ENCODE measurements around the gene MTHFD1L.
A peak's percentile ranks its signal among the peaks of the same experiment; 100 is the strongest.
"Not testable (repeated sequence)": the region's sequence is repeated elsewhere in the genome, so short reads cannot be mapped to it uniquely, and the experiment has no call there.

MTHFD1L gene

DNA sequence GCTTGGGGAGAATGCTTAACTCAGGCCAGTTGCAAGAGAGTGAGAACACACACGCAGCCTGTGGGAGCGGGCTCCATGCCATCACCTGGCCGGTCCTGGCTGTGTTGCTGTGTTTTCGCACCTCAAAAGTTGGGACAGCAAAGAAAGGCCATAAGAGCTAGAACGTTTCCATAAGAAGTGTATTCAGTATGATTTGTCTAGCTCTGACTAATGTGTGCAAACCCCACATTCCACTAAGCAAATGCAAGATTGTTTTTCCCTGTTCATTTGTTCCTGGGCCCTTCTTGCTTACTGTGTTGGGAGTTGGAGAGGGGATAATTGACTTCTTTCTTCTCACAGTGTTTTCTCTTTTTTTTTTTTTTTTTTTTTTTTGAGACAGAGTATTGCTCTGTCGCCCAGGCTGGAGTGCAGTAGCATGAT, 177.4 kb downstream of the MTHFD1L start:
- not testable (repeated sequence) for DNase-seq (ENCODE audit: low spot score)

DNA sequence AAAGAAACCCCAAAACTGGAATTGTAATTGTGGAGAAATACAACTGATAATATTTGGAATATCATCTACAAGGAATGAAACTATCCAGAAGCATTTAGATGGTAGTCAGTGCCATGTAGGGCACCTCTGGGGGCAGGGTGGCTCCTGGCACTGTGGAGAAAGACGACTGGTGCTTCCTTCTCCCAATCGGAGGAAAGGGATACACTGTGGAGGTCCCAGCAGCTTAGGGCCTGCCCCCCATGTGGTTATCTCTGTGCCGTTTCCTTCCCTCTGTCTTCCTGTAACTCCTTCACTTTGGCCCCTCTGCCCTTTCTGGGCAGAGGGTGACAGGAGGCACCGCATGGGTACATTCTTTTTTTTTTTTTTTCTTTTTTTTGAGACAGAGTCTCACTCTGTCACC, 178.4 kb downstream of the MTHFD1L start:
- DNase-seq (ENCODE audit: low spot score): no peak

GRCh38 chr6:151044465-151045441, 179.3 kb downstream of the MTHFD1L start:
- no peak for DNase-seq (ENCODE audit: low spot score)

GRCh38 chr6:151045511-151046222, 180.2 kb downstream of the MTHFD1L start:
- not testable (repeated sequence) for DNase-seq (ENCODE audit: low spot score)

DNA sequence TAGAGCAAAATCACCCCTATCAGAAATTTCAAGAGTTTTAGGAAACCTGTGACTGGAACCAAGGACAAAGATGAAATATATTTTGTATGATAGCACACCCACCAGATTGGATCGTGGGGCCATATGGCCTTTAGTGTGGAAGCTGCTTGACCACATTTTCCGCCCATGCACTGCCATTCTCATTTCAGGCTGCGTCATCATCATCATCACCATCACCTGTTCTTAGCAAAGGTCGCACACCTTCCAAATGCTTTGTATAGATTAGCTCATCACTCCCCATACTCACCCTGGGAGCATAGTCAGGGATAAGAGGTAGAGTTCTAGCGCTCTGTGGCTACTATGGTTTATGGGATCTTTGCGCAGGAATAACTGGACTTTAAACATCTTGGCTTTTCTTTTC, 185.7 kb downstream of the MTHFD1L start:
- DNase-seq (ENCODE audit: low spot score): no peak

- DNase-seq (ENCODE audit: low spot score): no peak
Observed at GRCh38 chr6:151052021-151052646, 186.6 kb downstream of the MTHFD1L start.

DNA sequence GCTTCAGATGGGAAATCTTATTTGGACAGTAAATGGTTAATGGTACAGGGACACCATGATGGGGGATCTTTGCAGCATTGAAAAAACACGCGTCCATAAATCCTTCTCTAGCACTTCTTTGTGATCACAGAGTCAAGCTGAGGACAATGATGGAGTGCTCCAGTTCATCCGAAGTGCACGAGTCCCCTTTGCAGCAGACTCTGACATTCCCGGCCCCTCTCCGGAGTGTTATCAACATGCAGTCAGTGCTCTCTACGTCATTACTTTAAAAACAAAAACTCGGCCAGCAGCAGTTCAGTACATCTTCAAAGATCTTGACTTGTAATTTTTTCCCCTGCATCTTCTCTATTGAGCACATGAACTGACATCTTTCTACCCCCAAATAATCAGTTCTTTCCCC, 188.8 kb downstream of the MTHFD1L start:
- DNase-seq (ENCODE audit: low spot score): no peak

- DNase-seq (ENCODE audit: low spot score): no peak
Observed at GRCh38 chr6:151056230-151056907, 190.9 kb downstream of the MTHFD1L start.

GRCh38 chr6:151057061-151057460, 191.6 kb downstream of the MTHFD1L start:
- DNase-seq (ENCODE audit: low spot score): no peak

- no peak for DNase-seq (ENCODE audit: low spot score)
Observed at GRCh38 chr6:151058021-151058733, 192.7 kb downstream of the MTHFD1L start.

DNA sequence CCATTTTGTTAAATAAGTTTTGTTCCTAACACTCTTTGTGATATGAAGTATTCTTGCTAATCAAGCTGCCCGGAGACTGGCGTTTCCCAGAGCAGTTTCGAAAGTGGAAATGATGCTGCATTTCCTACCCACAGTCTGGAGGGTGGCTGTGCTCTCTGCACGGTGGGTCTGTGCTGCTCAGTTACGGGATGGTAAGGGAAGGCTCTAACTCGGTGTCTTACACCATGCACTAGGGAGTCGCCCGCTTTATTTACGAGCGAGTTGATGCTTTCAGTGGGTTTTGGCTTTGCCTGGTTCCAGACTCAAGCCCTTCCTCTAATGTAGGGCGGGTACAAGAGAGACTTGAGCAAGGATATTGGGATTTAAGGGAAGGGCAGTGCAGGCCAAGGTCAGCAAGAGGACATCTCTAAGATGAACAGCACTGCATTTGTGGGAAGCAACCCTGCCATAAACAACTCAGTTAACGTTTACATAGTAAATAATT, 194.2 kb downstream of the MTHFD1L start:
- no peak for DNase-seq (ENCODE audit: low spot score)

DNA sequence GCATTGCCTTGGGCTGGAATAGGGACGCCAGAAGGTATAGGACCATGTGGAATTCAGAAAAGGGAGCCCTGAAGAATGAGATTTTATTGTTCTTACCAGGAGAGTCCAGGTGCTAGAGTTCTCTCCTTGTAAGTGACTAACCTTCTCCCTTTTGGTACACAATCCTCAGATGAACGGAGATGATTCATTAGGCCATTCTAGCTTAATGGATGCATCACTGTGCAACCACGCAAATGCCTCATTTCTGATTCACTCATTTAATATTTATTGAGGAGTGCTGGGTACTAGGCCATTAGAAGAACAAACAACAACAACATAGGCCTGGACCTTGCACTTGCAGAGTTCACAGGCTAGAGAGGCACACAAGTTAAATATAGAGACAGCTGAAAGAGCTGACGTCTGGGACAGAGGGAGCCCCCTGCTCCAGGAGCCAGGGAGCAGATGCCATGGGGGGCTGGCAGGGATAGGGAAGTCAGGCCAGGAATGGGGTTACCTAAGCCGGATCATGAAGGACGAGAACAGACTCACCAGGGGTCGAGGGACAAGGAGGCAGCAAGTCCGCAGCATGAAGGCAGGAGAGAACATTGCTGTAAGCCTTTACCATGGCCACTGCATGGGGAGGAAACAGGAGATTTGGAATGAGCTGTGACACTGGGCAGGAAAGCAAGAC, 194.7 kb downstream of the MTHFD1L start:
- DNase-seq (ENCODE audit: low spot score): no peak

DNA sequence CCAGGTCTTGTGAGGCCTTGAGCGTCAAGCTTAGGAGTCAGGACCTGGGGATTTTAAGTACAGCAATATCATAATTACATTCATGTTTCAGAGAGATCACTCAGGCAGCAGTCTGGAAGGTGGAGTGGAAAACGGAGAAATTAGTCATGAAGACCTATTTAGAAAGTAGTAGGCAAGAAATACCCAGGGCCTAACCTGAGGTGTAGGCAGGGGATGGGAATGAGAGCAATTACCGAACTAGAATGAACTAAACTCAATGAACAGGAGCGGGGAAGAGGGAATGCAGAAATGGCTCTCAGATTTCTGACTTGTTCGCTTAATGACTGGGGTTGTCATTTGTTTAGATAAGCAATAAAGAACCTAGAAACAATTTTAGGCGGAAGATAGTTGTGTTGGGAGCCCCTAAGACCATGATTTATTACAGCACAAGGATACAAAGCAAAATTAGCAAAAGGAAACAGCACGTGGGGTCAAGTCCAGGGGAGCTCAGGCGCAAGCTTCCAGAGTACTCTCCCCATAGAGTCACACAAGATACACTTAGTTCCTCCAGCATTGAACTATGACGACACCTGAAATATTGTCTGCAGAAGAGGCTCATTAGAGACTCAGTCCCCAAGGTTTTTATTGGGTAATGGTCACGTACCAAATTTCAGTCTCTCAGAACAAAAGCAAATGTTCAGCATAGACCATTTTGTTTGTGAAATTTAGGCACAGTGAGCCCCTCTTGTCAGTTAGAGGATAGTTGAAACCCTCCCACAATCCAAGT, 195.4 kb downstream of the MTHFD1L start:
- peak; percentile 60 for DNase-seq (ENCODE audit: low spot score)

GRCh38 chr6:151063352-151063751, 197.8 kb downstream of the MTHFD1L start:
- no peak for DNase-seq (ENCODE audit: low spot score)

GRCh38 chr6:151063842-151064647, 198.5 kb downstream of the MTHFD1L start:
- DNase-seq (ENCODE audit: low spot score): no peak

- DNase-seq (ENCODE audit: low spot score): no peak
Observed at GRCh38 chr6:151065027-151065815, 199.7 kb downstream of the MTHFD1L start.

DNA sequence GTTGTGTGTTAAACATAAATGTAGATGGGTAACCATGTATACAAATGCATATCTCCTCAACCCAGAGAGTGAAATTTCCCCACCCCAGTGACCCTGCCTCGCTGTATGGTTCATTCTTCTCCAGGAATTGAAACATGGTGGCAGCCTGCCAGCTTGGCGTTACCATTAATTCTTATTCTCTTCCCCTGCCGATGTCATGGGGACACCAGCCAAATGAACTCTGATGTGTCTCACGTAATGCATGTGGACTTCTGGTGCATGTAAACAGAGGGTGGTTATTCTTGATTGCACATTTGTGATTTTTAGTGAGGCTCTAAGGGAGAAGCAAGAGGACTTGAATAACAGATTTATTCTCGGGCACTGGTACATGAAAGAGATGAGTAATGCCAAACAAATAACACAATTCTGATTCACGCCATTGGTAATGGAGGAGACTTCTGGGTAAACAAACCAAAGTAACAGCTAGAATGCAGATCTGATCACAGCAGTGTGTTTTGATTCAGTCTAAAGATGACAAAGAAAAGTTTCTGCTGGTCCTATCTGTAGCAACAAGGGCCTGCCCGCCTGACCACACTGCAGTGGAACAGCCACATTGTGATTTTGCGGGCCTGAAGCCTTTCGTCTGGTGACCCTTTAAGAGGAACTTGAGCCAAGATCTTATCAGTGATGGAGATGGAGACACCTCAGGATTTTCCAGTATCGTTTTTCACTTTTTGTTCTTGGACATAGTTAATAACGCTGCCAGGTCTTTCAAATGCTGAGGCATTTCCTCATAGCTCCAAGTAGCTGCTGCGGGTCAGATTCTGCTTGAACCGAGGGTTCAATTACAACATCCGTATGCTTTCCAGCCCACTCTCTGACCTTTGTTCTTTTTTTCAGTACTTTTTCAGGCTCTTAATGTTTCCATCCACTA, 202.4 kb downstream of the MTHFD1L start:
- DNase-seq (ENCODE audit: low spot score): peak; percentile 16
